Thyroid gland (tissue), 4 donors: Measurements from ENCODE around the gene PRM1. TPM values are rescaled to one million over a fixed set of nuclear protein-coding genes. Genes with fewer than 3 reads are reported as not detected.

Experiments used
- DNase-seq, 2 donors: peaks; one replicate each; pipeline ENCODE4 v3.0.0-alpha.2; 2019
- H3K27ac ChIP-seq, 3 donors: fragments of 200-600 bp; sonication (generic); 1 replicate in 2 of 3; 2 replicates in 1 of 3; pipeline ENCODE4 v1.5.1; 2016 to 2019; ENCODE audit warnings: mild to moderate bottlenecking in 1 of 3, moderate library complexity in 1 of 3
- H3K27me3 ChIP-seq: fragments of 200-600 bp; sonication (generic); one replicate; pipeline ENCODE4 v1.5.1; 2019
- H3K36me3 ChIP-seq, 2 donors: fragments of 200-600 bp; sonication (generic); one replicate each; pipeline ENCODE4 v1.5.1; 2016 to 2019
- H3K4me1 ChIP-seq, 2 donors: fragments of 200-600 bp; sonication (generic); one replicate each; pipeline ENCODE4 v1.5.1; 2017 to 2019
- H3K4me3 ChIP-seq, 3 donors: fragments of 200-600 bp; sonication (generic); replicated peaks in 1 of 3; 1 replicate in 2 of 3; 2 replicates in 1 of 3; pipeline ENCODE4 v1.5.1; 2016; ENCODE audit warnings: mild to moderate bottlenecking in 1 of 3
- H3K9me3 ChIP-seq: fragments of 200-600 bp; sonication (generic); one replicate; pipeline ENCODE4 v1.5.1; 2017
- CTCF ChIP-seq, 6 experiments: fragments of 200-600 bp in 3 of 6; fragments of 450-650 bp in 3 of 6; sonication (generic) in 3 of 6; IDR thresholded peaks; one replicate each; pipeline ENCODE4 v1.5.1; 2016 to 2019; ENCODE audit warnings: antibody characterized with exemption in 6 of 6, mild to moderate bottlenecking in 2 of 6, inconsistent platforms in 1 of 6, moderate library complexity in 1 of 6
- POLR2A ChIP-seq, 2 donors: fragments of 450-650 bp; IDR thresholded peaks; one replicate each; pipeline ENCODE4 v1.6.1; 2017; ENCODE audit warnings: antibody characterized with exemption in 2 of 2, mild to moderate bottlenecking in 2 of 2, moderate library complexity in 1 of 2
- WGBS, 2 donors: methylation state at CpG; one replicate each; pipeline ENCODE4 v1.1.5; 2017; 5-methylcytosine and 5-hydroxymethylcytosine counted together
- intact Hi-C: fragments of 100-400 bp; cut with DNase I; formaldehyde crosslinking; loops from one replicate; pipeline ENCODE4 v1.15.1; 2023
- microRNA-seq: library from miRNA; unstranded; fragments of <30 nt; microRNA quantifications from one replicate; pipeline ENCODE4, GENCODE V29; 2016
- small RNA-seq: library from RNA; depleted of rRNA; stranded (forward); fragments of <200 nt; gene quantifications from one replicate; pipeline ENCODE3, GENCODE V24; 2016
- total RNA-seq, 4 donors: library from RNA; depleted of rRNA; stranded (reverse); fragments of >200 nt; gene quantifications; one replicate each; pipeline ENCODE4 v1.2.3, GENCODE V29; 2016

PRM1 gene
- total RNA-seq, 4 donors from 2014 or later, result 13.7 to 335 TPM; not detected in 2

GRCh38 chr16:11231367-11231970, 49.7 kb downstream of the PRM1 start:
- TF ChIP-seq CTCF (IDR thresholded peaks at IDR 0.05), result no peak
- no peak for TF ChIP-seq POLR2A (IDR thresholded peaks at IDR 0.05)
- Histone ChIP-seq H3K36me3 (no peaks in the 10 kb centered on the region), H3K9me3 (no peaks in the 10 kb centered on the region), H3K4me1 (peaks cover 0 to 4% of the 10 kb centered on the region in 2 donors), H3K4me3 (no peak overlapping the region), H3K27me3 (no peaks in the 10 kb centered on the region), H3K27ac (no peak overlapping the region)
- DNase-seq, result no peak
- intact Hi-C loops, result no loop called here
- WGBS, 2 donors, result 75 to 85% methylated on average over 10 of the region's 10 CpGs

Small RNA genes lying within 50 kb of the gene (microRNA-seq; reads per million reads assigned to microRNA genes)
- gene MIR548H2, result not detected

Small RNA genes lying within 50 kb of the gene (small RNA-seq; reads per million reads assigned to genes)
- gene MIR548H2 (not detected), gene RF00019 (not detected), gene RF00554 (not detected)

Other genes with a start within 250 kb of the PRM1 start
- 10 to 100 TPM in 1 of 4 donors, 1 to 10 TPM in 3; 2.4 to 11.3 (median 6.2) TPM for gene SOCS1, start 25.1 kb downstream of the PRM1 start, total RNA-seq
- gene TNP2, start 12.0 kb downstream of the PRM1 start, total RNA-seq, result not detected
- gene PRM3, start 7.7 kb downstream of the PRM1 start, total RNA-seq, result not detected
- gene PRM2, start 4.8 kb downstream of the PRM1 start, total RNA-seq, result 10 to 100 TPM in 1 of 4 donors, 1 to 10 TPM in 1, not detected in 2; 8.2 to 64.4 TPM
- 1 to 10 TPM in 3 of 4 donors, not detected in 1; 2.5 to 2.8 (median 2.6) TPM for gene RMI2, start 64.1 kb upstream of the PRM1 start, total RNA-seq